GM12865 (cell line): Measurements from ENCODE around the gene OTOR.
A peak's percentile ranks its signal among the peaks of the same experiment; 100 is the strongest.

Experiments used
- DNase-seq: peaks from one replicate; pipeline ENCODE4 v3.0.0; 2010; ENCODE audit warnings: low read depth
- H3K4me3 ChIP-seq: 2 replicates; pipeline ENCODE4 v1.5.1; 2011; ENCODE audit warnings: mild to moderate bottlenecking, low read depth, low read length, control low read depth
- CTCF ChIP-seq: IDR thresholded peaks from 2 replicates; pipeline ENCODE4 v1.5.1; 2011; ENCODE audit warnings: low read length, control low read depth, low read depth, inconsistent platforms; ENCODE audit not compliant: insufficient read depth; ENCODE audit errors: missing control alignments

Gene OTOR

GRCh38 chr20:16760431-16761304 is 12.5 kb downstream of the OTOR start:
- H3K4me3 ChIP-seq: no peak overlapping the region
- no peak for DNase-seq
- no peak for TF ChIP-seq CTCF

- peak; percentile 68 for TF ChIP-seq CTCF
- no peak overlapping the region for H3K4me3 ChIP-seq
- DNase-seq: peak; percentile 71
Observed at GRCh38 chr20:16761305-16761829, 13.2 kb downstream of the OTOR start.

GRCh38 chr20:16764560-16764959 is 16.4 kb downstream of the OTOR start:
- no peak for DNase-seq
- no peak for TF ChIP-seq CTCF
- H3K4me3 ChIP-seq: no peak overlapping the region

DNA sequence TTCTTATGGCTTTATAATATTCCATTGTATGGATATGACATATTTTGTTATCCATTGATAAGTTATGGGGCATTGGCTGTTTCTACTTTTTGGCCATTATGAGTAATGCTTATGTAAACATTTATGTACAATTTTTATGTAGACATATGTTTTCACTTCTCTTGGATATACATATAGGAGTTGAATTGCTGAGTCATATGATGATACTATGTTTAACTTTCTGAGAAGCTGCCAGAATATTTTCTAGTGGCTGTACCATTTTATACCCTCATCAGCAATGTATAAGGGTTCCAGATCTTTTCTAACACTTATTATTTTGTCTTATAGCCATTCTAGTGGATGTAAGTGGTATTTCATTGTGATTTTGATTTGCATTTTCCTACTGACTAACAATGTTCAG is 23.1 kb downstream of the OTOR start:
- H3K4me3 ChIP-seq: no peak overlapping the region
- TF ChIP-seq CTCF: no peak
- no peak for DNase-seq

GRCh38 chr20:16775961-16776360 is 27.8 kb downstream of the OTOR start:
- DNase-seq: no peak
- no peak for TF ChIP-seq CTCF
- no peak overlapping the region for H3K4me3 ChIP-seq

- H3K4me3 ChIP-seq: no peak overlapping the region
- TF ChIP-seq CTCF: no peak
- DNase-seq: no peak
Observed at GRCh38 chr20:16777126-16777525, 29.0 kb downstream of the OTOR start.
